HEK293 (cell line): ENCODE results near the gene POLG2.

Source experiments
- CTCF ChIA-PET: fragments of 350-600 bp; formaldehyde crosslinking; extraction: SDS; loops from one replicate; lab custom pipeline; 2021; ENCODE audit warnings: antibody characterized with exemption; lab: Yijun Ruan, JAX
- POLR2A ChIA-PET: fragments of 300-600 bp; formaldehyde crosslinking; extraction: SDS; loops from one replicate; lab custom pipeline; 2020; ENCODE audit warnings: antibody characterized with exemption, inconsistent platforms; lab: Yijun Ruan, JAX
- H3K27ac ChIP-seq: fragments of 200-500 bp; sonication (Bioruptor generic); 2 replicates; pipeline ENCODE4 v1.5.1; 2014; ENCODE audit warnings: low read depth, low read length, control low read depth, inconsistent platforms; ENCODE audit errors: extremely low read depth
- H3K36me3 ChIP-seq, 2 experiments: fragments of 200-500 bp in 1 of 2; sonication (Bioruptor generic) in 1 of 2; 1 replicate in 1 of 2; 2 replicates in 1 of 2; pipeline ENCODE4 v1.5.1; 2014 to 2017; ENCODE audit warnings: inconsistent platforms in 2 of 2, low read length in 2 of 2; ENCODE audit not compliant: control insufficient read depth in 2 of 2, insufficient read depth in 1 of 2
- H3K4me1 ChIP-seq: fragments of 200-500 bp; sonication (Bioruptor generic); 2 replicates; pipeline ENCODE4 v1.5.1; 2014; ENCODE audit warnings: mild to moderate bottlenecking, low read length, inconsistent platforms; ENCODE audit not compliant: control insufficient read depth, insufficient read depth
- H3K4me3 ChIP-seq: 2 replicates; pipeline ENCODE4 v1.5.1; 2011; ENCODE audit warnings: low read depth, mild to moderate bottlenecking, control low read depth, low read length, moderate library complexity
- H3K9me3 ChIP-seq: fragments of 200-500 bp; sonication (Bioruptor generic); 2 replicates; pipeline ENCODE4 v1.5.1; 2014; ENCODE audit warnings: low read depth, low read length, inconsistent platforms; ENCODE audit not compliant: control insufficient read depth, insufficient read depth
- GLIS2 ChIP-seq: fragments of 450-650 bp; formaldehyde crosslinking; IDR thresholded peaks from 2 replicates; pipeline ENCODE4 v1.5.1; 2016; ENCODE audit warnings: missing biosample characterization, missing genetic modification characterization
- HOXC10 ChIP-seq: sonication (generic); formaldehyde crosslinking; IDR thresholded peaks from 2 replicates; pipeline ENCODE4 v1.8.1; 2023; ENCODE audit warnings: mild to moderate bottlenecking, missing genetic modification reagents
- IKZF3 ChIP-seq: fragments of 450-650 bp; IDR thresholded peaks from 2 replicates; pipeline ENCODE4 v1.5.0; 2018; ENCODE audit warnings: missing biosample characterization, mild to moderate bottlenecking, missing genetic modification characterization, moderate library complexity
- KLF7 ChIP-seq: fragments of 450-650 bp; formaldehyde crosslinking; IDR thresholded peaks from 2 replicates; pipeline ENCODE4 v1.5.1; 2016; ENCODE audit warnings: missing biosample characterization, missing genetic modification characterization, borderline replicate concordance
- SP3 ChIP-seq: fragments of 450-650 bp; formaldehyde crosslinking; IDR thresholded peaks from 2 replicates; pipeline ENCODE4 v1.5.1; 2016; ENCODE audit warnings: missing biosample characterization, missing genetic modification characterization
- SP7 ChIP-seq: fragments of 450-650 bp; formaldehyde crosslinking; IDR thresholded peaks from 2 replicates; pipeline ENCODE4 v1.5.1; 2016; ENCODE audit warnings: missing biosample characterization, missing genetic modification characterization
- YY2 ChIP-seq: fragments of 450-650 bp; formaldehyde crosslinking; IDR thresholded peaks from 2 replicates; pipeline ENCODE4 v1.5.1; 2016; ENCODE audit warnings: missing biosample characterization, missing genetic modification characterization
- ZBTB20 ChIP-seq: fragments of 450-650 bp; formaldehyde crosslinking; IDR thresholded peaks from 2 replicates; pipeline ENCODE4 v1.5.1; 2016; ENCODE audit warnings: missing biosample characterization, missing genetic modification characterization
- ZEB2 ChIP-seq: fragments of 450-650 bp; formaldehyde crosslinking; IDR thresholded peaks from 2 replicates; pipeline ENCODE4 v1.5.1; 2016; ENCODE audit warnings: missing biosample characterization, missing genetic modification characterization
- ZNF174 ChIP-seq: fragments of 450-650 bp; formaldehyde crosslinking; IDR thresholded peaks from 2 replicates; pipeline ENCODE4 v1.5.0; 2017; ENCODE audit warnings: missing biosample characterization, mild to moderate bottlenecking, missing genetic modification characterization
- ZNF184 ChIP-seq: fragments of 450-650 bp; IDR thresholded peaks from 2 replicates; pipeline ENCODE4 v1.5.1; 2018; ENCODE audit warnings: missing biosample characterization, mild to moderate bottlenecking, missing genetic modification characterization
- ZNF211 ChIP-seq: fragments of 450-650 bp; formaldehyde crosslinking; IDR thresholded peaks from 2 replicates; pipeline ENCODE4 v1.5.1; 2016; ENCODE audit warnings: low read depth, missing biosample characterization, missing genetic modification characterization
- ZNF239 ChIP-seq: fragments of 450-650 bp; formaldehyde crosslinking; IDR thresholded peaks from 2 replicates; pipeline ENCODE4 v1.5.1; 2016; ENCODE audit warnings: missing biosample characterization, missing genetic modification characterization
- ZNF292 ChIP-seq: fragments of 450-650 bp; formaldehyde crosslinking; IDR thresholded peaks from 2 replicates; pipeline ENCODE4 v1.5.1; 2016; ENCODE audit warnings: low read depth, missing biosample characterization, missing genetic modification characterization, borderline replicate concordance
- ZNF354C ChIP-seq: fragments of 450-650 bp; formaldehyde crosslinking; IDR thresholded peaks from 2 replicates; pipeline ENCODE4 v1.5.1; 2016; ENCODE audit warnings: missing biosample characterization, missing genetic modification characterization, low read depth, borderline replicate concordance
- ZNF366 ChIP-seq: fragments of 450-650 bp; formaldehyde crosslinking; conservative IDR thresholded peaks from 2 replicates; pipeline ENCODE4 v1.5.1; 2016; ENCODE audit warnings: missing biosample characterization, missing genetic modification characterization
- ZNF404 ChIP-seq: fragments of 450-650 bp; formaldehyde crosslinking; IDR thresholded peaks from 2 replicates; pipeline ENCODE4 v1.5.1; 2017; ENCODE audit warnings: missing biosample characterization, missing genetic modification characterization
- ZNF416 ChIP-seq: fragments of 450-650 bp; formaldehyde crosslinking; IDR thresholded peaks from 2 replicates; pipeline ENCODE4 v1.5.1; 2016; ENCODE audit warnings: missing biosample characterization, missing genetic modification characterization
- ZNF423 ChIP-seq: fragments of 450-650 bp; formaldehyde crosslinking; IDR thresholded peaks from 2 replicates; pipeline ENCODE4 v1.5.1; 2016; ENCODE audit warnings: missing biosample characterization, missing genetic modification characterization
- ZNF473 ChIP-seq: fragments of 450-650 bp; formaldehyde crosslinking; IDR thresholded peaks from 2 replicates; pipeline ENCODE4 v1.5.1; 2017; ENCODE audit warnings: missing biosample characterization, missing genetic modification characterization
- ZNF529 ChIP-seq: fragments of 450-650 bp; formaldehyde crosslinking; IDR thresholded peaks from 2 replicates; pipeline ENCODE4 v1.5.1; 2017; ENCODE audit warnings: missing genetic modification characterization, missing biosample characterization; ENCODE audit not compliant: insufficient replicate concordance
- ZNF596 ChIP-seq: fragments of 450-650 bp; IDR thresholded peaks from 2 replicates; pipeline ENCODE4 v1.5.0; 2018; ENCODE audit warnings: missing biosample characterization, mild to moderate bottlenecking, missing genetic modification characterization, moderate library complexity
- ZNF624 ChIP-seq: fragments of 450-650 bp; formaldehyde crosslinking; IDR thresholded peaks from 2 replicates; pipeline ENCODE4 v1.5.1; 2017; ENCODE audit warnings: missing biosample characterization, missing genetic modification characterization
- ZNF660 ChIP-seq: fragments of 450-650 bp; IDR thresholded peaks from 2 replicates; pipeline ENCODE4 v1.5.1; 2018; ENCODE audit warnings: missing biosample characterization, mild to moderate bottlenecking, missing genetic modification characterization
- ZNF76 ChIP-seq: fragments of 450-650 bp; formaldehyde crosslinking; IDR thresholded peaks from 2 replicates; pipeline ENCODE4; 2016; ENCODE audit warnings: low read depth, missing biosample characterization, missing genetic modification characterization, borderline replicate concordance
- ZNF768 ChIP-seq: fragments of 450-650 bp; formaldehyde crosslinking; IDR thresholded peaks from 2 replicates; pipeline ENCODE4 v1.5.1; 2018; ENCODE audit warnings: missing biosample characterization, mild to moderate bottlenecking, missing genetic modification characterization
- ZNF776 ChIP-seq: fragments of 450-650 bp; formaldehyde crosslinking; IDR thresholded peaks from 2 replicates; pipeline ENCODE4 v1.5.0; 2017; ENCODE audit warnings: missing biosample characterization, missing genetic modification characterization, borderline replicate concordance
- ZNF777 ChIP-seq: fragments of 450-650 bp; formaldehyde crosslinking; IDR thresholded peaks from 2 replicates; pipeline ENCODE4 v1.5.1; 2017; ENCODE audit warnings: missing biosample characterization, missing genetic modification characterization, borderline replicate concordance
- ZNF830 ChIP-seq: fragments of 450-650 bp; IDR thresholded peaks from 2 replicates; pipeline ENCODE4 v1.5.0; 2018; ENCODE audit warnings: missing biosample characterization, missing genetic modification characterization, low read depth, mild to moderate bottlenecking, moderate library complexity
- ZNF843 ChIP-seq: fragments of 450-650 bp; formaldehyde crosslinking; IDR thresholded peaks from 2 replicates; pipeline ENCODE4 v1.5.1; 2016; ENCODE audit warnings: missing biosample characterization, missing genetic modification characterization
- TF ChIP-seq, protein P1 (sequence below): fragments of 450-650 bp; formaldehyde crosslinking; IDR thresholded peaks from 2 replicates; pipeline ENCODE4 v1.5.1; 2016; ENCODE audit warnings: missing biosample characterization, missing genetic modification characterization, low read depth
- TF ChIP-seq, protein P2 (sequence below): fragments of 450-650 bp; formaldehyde crosslinking; IDR thresholded peaks from 2 replicates; pipeline ENCODE4 v1.5.1; 2016; ENCODE audit warnings: missing biosample characterization, missing genetic modification characterization
- TF ChIP-seq, protein P3 (sequence below): fragments of 450-650 bp; formaldehyde crosslinking; IDR thresholded peaks from 2 replicates; pipeline ENCODE4 v1.5.1; 2016; ENCODE audit warnings: missing biosample characterization, missing genetic modification characterization

Gene POLG2

DNA sequence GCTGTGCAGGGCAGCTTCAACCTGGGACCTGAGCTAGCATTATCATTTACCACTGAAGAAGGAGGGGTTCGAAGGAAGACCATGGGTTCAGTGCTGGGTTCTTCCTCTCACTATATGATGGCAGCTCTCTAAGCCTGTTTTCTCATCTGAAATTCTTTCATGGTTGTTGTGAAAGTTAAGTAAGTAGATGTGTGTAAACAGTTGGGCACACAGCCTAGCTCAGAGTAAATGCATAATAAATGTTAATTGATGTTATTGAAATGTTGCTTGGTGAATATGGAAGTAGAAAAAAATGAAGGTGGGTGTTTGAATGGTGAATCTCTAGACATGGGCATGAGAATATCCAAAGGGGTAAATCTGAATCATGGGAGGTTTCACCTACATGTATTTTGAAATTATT, 19.0 kb upstream of the POLG2 start (continued):
- TF ChIP-seq ZNF211 (tag by site-specific recombination) = no peak
- TF ChIP-seq ZNF830 (tag by site-specific recombination) = no peak
- no peak for TF ChIP-seq ZNF292 (tag by site-specific recombination)

DNA sequence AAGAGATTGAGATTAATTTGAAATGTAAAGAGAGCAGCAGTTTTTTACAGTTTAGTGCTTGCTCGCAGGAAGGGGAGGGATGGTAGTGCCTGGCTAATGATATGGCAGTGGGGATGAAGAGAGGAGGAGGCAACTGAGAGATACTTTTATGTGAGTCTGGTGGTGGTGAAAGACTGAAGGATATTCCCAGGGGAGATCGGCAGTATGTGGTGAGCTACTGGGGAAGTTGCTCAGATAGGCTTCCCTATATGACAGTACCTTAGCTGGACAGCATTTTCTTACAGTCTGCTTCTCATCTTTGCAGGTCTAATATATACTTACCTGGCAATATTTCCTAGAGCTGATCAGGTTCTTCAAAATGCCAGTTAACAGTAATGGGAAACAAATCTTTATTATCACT, 18.6 kb upstream of the POLG2 start:
- CTCF ChIA-PET = interaction anchor here (1.0 kb wide), 1 partner anchor 97 kb away, joined by 8 read pairs; no protein-coding TSS in a partner anchor
- no peak overlapping the region for H3K4me3 ChIP-seq
- H3K9me3 ChIP-seq = no peaks in the 10 kb centered on the region

DNA sequence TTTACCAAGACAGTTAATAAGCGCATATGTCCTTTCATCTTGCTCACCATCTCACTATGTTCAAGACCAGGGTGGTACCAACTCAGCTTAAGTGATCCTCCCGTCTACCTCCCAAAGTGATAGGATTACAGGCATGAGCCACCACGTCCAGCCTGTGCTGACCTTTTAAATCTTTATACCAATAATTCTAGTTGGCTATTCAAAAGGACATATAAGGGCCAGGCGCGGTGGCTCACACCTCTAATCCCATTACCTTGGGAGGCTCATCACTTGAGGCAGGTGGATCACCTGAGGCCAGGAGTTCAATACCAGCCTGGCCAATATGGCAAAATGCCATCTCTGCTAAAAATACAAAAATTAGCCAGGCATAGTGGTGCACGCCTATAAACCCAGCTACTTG, 12.3 kb upstream of the POLG2 start:
- H3K36me3 ChIP-seq = peaks cover 38 to 64% of the 10 kb centered on the region in 2 experiments
- CTCF ChIA-PET = interaction anchor here (0.7 kb wide), 1 partner anchor 90 kb away, joined by 5 read pairs; no protein-coding TSS in a partner anchor
- POLR2A ChIA-PET = no interaction called here

More for the DNA sequence above, 18.6 kb upstream of the POLG2 start:
- no peaks in the 10 kb centered on the region for H3K4me1 ChIP-seq
- H3K36me3 ChIP-seq = peaks cover 71 to 98% of the 10 kb centered on the region in 2 experiments
- TF ChIP-seq SP7 (tag by site-specific recombination) = 0 out of 2 replicates have a peak, but pooled peaks have one; percentile 14
- no peak for TF ChIP-seq ZNF366 (tag by site-specific recombination)
- H3K27ac ChIP-seq = no peak overlapping the region
- POLR2A ChIA-PET = interaction anchor here (1.7 to 1.8 kb wide), 2 partner anchors 8 to 10 kb away, joined by 5 to 18 read pairs; partner anchors contain the start of genes CEP95 and DDX5

DNA sequence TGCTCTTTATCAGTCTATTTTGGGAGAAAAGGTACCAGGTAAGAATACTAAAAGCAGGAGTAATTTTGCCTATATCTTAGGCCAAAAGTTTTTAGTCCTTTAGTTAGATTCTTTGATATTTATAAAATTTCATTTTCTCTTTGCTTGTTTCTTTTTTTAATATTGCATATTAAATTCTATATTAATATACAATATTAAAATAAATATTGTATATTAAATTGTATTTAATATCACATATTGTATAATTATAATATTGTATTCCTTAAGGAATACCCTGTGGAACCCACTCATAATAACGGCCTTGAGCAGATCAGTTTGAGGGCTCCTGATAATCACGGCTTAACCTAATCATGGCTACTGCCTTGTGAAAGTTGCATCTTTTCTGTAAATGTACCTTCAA, 11.8 kb upstream of the POLG2 start:
- Histone ChIP-seq H3K27ac (no peak overlapping the region), H3K36me3 (peaks cover 38 to 64% of the 10 kb centered on the region in 2 experiments), H3K9me3 (no peaks in the 10 kb centered on the region), H3K4me3 (peak overlapping the region; percentile 100), H3K4me1 (0 out of 2 replicates have a peak, but pooled peaks cover 4% of the 10 kb centered on the region)
- POLR2A ChIA-PET = no interaction called here
- CTCF ChIA-PET = interaction anchor here (0.7 kb wide), 1 partner anchor 90 kb away, joined by 5 read pairs; no protein-coding TSS in a partner anchor
- TF ChIP-seq ZNF184 (tag by site-specific recombination) (no peak), ZNF777 (tag by site-specific recombination) (no peak), ZNF354C (tag by site-specific recombination) (no peak), SP3 (tag by site-specific recombination) (no peak), ZNF529 (no peak), KLF7 (tag by site-specific recombination) (no peak), ZNF404 (tag by site-specific recombination) (no peak), ZNF596 (tag by site-specific recombination) (no peak), SP7 (tag by site-specific recombination) (no peak), ZNF768 (tag by site-specific recombination) (no peak), ZNF473 (tag by site-specific recombination) (no peak), ZNF843 (no peak)
- TF ChIP-seq, protein P1, sequence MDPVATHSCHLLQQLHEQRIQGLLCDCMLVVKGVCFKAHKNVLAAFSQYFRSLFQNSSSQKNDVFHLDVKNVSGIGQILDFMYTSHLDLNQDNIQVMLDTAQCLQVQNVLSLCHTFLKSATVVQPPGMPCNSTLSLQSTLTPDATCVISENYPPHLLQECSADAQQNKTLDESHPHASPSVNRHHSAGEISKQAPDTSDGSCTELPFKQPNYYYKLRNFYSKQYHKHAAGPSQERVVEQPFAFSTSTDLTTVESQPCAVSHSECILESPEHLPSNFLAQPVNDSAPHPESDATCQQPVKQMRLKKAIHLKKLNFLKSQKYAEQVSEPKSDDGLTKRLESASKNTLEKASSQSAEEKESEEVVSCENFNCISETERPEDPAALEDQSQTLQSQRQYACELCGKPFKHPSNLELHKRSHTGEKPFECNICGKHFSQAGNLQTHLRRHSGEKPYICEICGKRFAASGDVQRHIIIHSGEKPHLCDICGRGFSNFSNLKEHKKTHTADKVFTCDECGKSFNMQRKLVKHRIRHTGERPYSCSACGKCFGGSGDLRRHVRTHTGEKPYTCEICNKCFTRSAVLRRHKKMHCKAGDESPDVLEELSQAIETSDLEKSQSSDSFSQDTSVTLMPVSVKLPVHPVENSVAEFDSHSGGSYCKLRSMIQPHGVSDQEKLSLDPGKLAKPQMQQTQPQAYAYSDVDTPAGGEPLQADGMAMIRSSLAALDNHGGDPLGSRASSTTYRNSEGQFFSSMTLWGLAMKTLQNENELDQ (tag by site-specific recombination) = no peak

More for the DNA sequence above, 12.3 kb upstream of the POLG2 start:
- H3K4me3 ChIP-seq = no peak overlapping the region
- H3K27ac ChIP-seq = no peak overlapping the region
- TF ChIP-seq ZEB2 (tag by site-specific recombination) = no peak
- no peak for TF ChIP-seq HOXC10 (CRISPR knock-in tag)
- TF ChIP-seq ZNF416 (tag by site-specific recombination) = no peak
- no peak for TF ChIP-seq IKZF3 (tag by site-specific recombination)
- TF ChIP-seq ZNF174 (tag by site-specific recombination) = no peak
- TF ChIP-seq YY2 (tag by site-specific recombination) = no peak
- TF ChIP-seq, protein P2, sequence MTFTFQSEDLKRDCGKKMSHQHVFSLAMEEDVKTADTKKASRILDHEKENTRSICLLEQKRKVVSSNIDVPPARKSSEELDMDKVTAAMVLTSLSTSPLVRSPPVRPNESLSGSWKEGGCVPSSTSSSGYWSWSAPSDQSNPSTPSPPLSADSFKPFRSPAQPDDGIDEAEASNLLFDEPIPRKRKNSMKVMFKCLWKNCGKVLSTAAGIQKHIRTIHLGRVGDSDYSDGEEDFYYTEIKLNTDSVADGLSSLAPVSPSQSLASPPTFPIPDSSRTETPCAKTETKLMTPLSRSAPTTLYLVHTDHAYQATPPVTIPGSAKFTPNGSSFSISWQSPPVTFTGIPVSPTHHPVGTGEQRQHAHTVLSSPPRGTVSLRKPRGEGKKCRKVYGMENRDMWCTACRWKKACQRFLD (tag by site-specific recombination) = no peak
- TF ChIP-seq ZNF776 = no peak
- no peak for TF ChIP-seq ZNF423 (tag by site-specific recombination)
- TF ChIP-seq ZNF76 = no peak
- no peak for TF ChIP-seq ZNF239
- no peak for TF ChIP-seq ZNF660
- no peak for TF ChIP-seq ZBTB20 (tag by site-specific recombination)
- TF ChIP-seq GLIS2 (tag by site-specific recombination) = no peak
- TF ChIP-seq, protein P3, sequence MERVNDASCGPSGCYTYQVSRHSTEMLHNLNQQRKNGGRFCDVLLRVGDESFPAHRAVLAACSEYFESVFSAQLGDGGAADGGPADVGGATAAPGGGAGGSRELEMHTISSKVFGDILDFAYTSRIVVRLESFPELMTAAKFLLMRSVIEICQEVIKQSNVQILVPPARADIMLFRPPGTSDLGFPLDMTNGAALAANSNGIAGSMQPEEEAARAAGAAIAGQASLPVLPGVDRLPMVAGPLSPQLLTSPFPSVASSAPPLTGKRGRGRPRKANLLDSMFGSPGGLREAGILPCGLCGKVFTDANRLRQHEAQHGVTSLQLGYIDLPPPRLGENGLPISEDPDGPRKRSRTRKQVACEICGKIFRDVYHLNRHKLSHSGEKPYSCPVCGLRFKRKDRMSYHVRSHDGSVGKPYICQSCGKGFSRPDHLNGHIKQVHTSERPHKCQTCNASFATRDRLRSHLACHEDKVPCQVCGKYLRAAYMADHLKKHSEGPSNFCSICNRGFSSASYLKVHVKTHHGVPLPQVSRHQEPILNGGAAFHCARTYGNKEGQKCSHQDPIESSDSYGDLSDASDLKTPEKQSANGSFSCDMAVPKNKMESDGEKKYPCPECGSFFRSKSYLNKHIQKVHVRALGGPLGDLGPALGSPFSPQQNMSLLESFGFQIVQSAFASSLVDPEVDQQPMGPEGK (tag by site-specific recombination) = no peak
- no peak for TF ChIP-seq ZNF624 (tag by site-specific recombination)
- 0 out of 2 replicates have a peak, but pooled peaks cover 4% of the 10 kb centered on the region for H3K4me1 ChIP-seq
- no peaks in the 10 kb centered on the region for H3K9me3 ChIP-seq
